HG02884 (cell line): Measurements from ENCODE around the gene NOTCH3.

Experiments used
- ATAC-seq: cut with Tn5 transposase; IDR thresholded peaks from one replicate; pipeline ENCODE4 v1.9.1; 2021; ENCODE audit warnings: mild to moderate bottlenecking, moderate library complexity; ENCODE audit not compliant: unreplicated experiment

The NOTCH3 gene

GRCh38 chr19:15125232-15126067 is 75.3 kb downstream of the NOTCH3 start:
- peak; percentile 86 for ATAC-seq

- peak; percentile 39 for ATAC-seq
Measured at GRCh38 chr19:15124572-15125231, 76.1 kb downstream of the NOTCH3 start.

- ATAC-seq = no peak
Measured at GRCh38 chr19:15123900-15124299, 76.9 kb downstream of the NOTCH3 start.

- no peak for ATAC-seq
Measured at GRCh38 chr19:15123031-15123890, 77.5 kb downstream of the NOTCH3 start.

GRCh38 chr19:15122331-15123030 is 78.3 kb downstream of the NOTCH3 start:
- no peak for ATAC-seq

- no peak for ATAC-seq
Measured at GRCh38 chr19:15120135-15121026, 80.4 kb downstream of the NOTCH3 start.

- no peak for ATAC-seq
Measured at GRCh38 chr19:15118789-15119494, 81.9 kb downstream of the NOTCH3 start.

GRCh38 chr19:15118248-15118647 is 82.5 kb downstream of the NOTCH3 start:
- no peak for ATAC-seq

- no peak for ATAC-seq
Measured at GRCh38 chr19:15116856-15117255, 83.9 kb downstream of the NOTCH3 start.

GRCh38 chr19:15115762-15116615 is 84.8 kb downstream of the NOTCH3 start:
- no peak for ATAC-seq

- ATAC-seq = no peak
Measured at GRCh38 chr19:15115080-15115479, 85.7 kb downstream of the NOTCH3 start.

GRCh38 chr19:15114153-15114540 is 86.6 kb downstream of the NOTCH3 start:
- no peak for ATAC-seq

GRCh38 chr19:15113245-15114152 is 87.3 kb downstream of the NOTCH3 start:
- no peak for ATAC-seq

GRCh38 chr19:15112385-15112784 is 88.4 kb downstream of the NOTCH3 start:
- no peak for ATAC-seq

GRCh38 chr19:15111758-15112157 is 89.0 kb downstream of the NOTCH3 start:
- no peak for ATAC-seq

- no peak for ATAC-seq
Measured at GRCh38 chr19:15110418-15110815, 90.4 kb downstream of the NOTCH3 start.

- ATAC-seq = no peak
Measured at GRCh38 chr19:15109768-15110417, 90.9 kb downstream of the NOTCH3 start.
